Astrocyte (in vitro differentiated cells and primary cell): ENCODE measurements around the gene KAT2B. TPM values are rescaled to one million over a fixed set of nuclear protein-coding genes. Genes with fewer than 3 reads are reported as not detected.

Source experiments
- DNase-seq: peaks from one replicate; pipeline ENCODE4 v3.0.0-alpha.2; 2010; ENCODE audit warnings: low read depth
- FAIRE-seq: peaks from 2 replicates; lab custom pipeline; 2011; peaks lifted over from hg19 to GRCh38; lab: Jason Lieb, UNC
- H2AFZ ChIP-seq: 2 replicates; pipeline ENCODE4 v1.6.0; 2012; ENCODE audit warnings: low read depth, low read length, inconsistent platforms
- H3K27ac ChIP-seq: 2 replicates; pipeline ENCODE4 v1.5.1; 2011; ENCODE audit warnings: low read depth, low read length, inconsistent platforms
- H3K27me3 ChIP-seq: 2 replicates; pipeline ENCODE4 v1.6.0; 2011; ENCODE audit warnings: low read length, inconsistent platforms; ENCODE audit not compliant: insufficient read depth
- H3K36me3 ChIP-seq: 2 replicates; pipeline ENCODE4 v1.5.1; 2011; ENCODE audit warnings: low read length, inconsistent platforms; ENCODE audit not compliant: insufficient read depth
- H3K4me1 ChIP-seq: 2 replicates; pipeline ENCODE4 v1.5.1; 2011; ENCODE audit warnings: low read length, inconsistent platforms; ENCODE audit not compliant: insufficient read depth
- H3K4me2 ChIP-seq: 2 replicates; pipeline ENCODE4 v1.6.0; 2012; ENCODE audit warnings: low read length, inconsistent platforms
- H3K4me3 ChIP-seq: 2 replicates; pipeline ENCODE4 v1.5.1; 2011; ENCODE audit warnings: low read depth, mild to moderate bottlenecking, low read length, inconsistent platforms; ENCODE audit not compliant: insufficient read depth
- H3K79me2 ChIP-seq: 2 replicates; pipeline ENCODE4 v1.6.0; 2012; ENCODE audit warnings: mild to moderate bottlenecking, low read length, inconsistent platforms; ENCODE audit not compliant: insufficient read depth
- H3K9ac ChIP-seq: 2 replicates; pipeline ENCODE4 v1.6.0; 2012; ENCODE audit warnings: mild to moderate bottlenecking, low read length, inconsistent platforms
- H3K9me3 ChIP-seq: 2 replicates; pipeline ENCODE4 v1.5.1; 2012; ENCODE audit warnings: low read depth, mild to moderate bottlenecking, low read length, inconsistent platforms; ENCODE audit not compliant: insufficient read depth
- H4K20me1 ChIP-seq: 2 replicates; pipeline ENCODE4 v1.6.0; 2012; ENCODE audit warnings: low read length, inconsistent platforms; ENCODE audit not compliant: insufficient read depth
- H3K27ac Mint-ChIP-seq: one replicate; pipeline ENCODE4 v1.8.0; 2021; ENCODE audit warnings: mild to moderate bottlenecking, mixed read lengths; ENCODE audit not compliant: unreplicated experiment
- H3K27me3 Mint-ChIP-seq: one replicate; pipeline ENCODE4 v1.8.0; 2021; ENCODE audit warnings: low read depth, mixed read lengths; ENCODE audit not compliant: unreplicated experiment
- H3K36me3 Mint-ChIP-seq: one replicate; pipeline ENCODE4 v1.8.0; 2021; ENCODE audit warnings: low read depth, mixed read lengths; ENCODE audit not compliant: unreplicated experiment
- H3K4me1 Mint-ChIP-seq: one replicate; pipeline ENCODE4 v1.8.0; 2021; ENCODE audit warnings: low read depth, mixed read lengths; ENCODE audit not compliant: unreplicated experiment
- H3K4me3 Mint-ChIP-seq: one replicate; pipeline ENCODE4 v1.8.0; 2021; ENCODE audit warnings: mild to moderate bottlenecking, moderate library complexity, mixed read lengths; ENCODE audit not compliant: unreplicated experiment
- H3K9me3 Mint-ChIP-seq: one replicate; pipeline ENCODE4 v1.8.0; 2021; ENCODE audit warnings: mild to moderate bottlenecking, mixed read lengths; ENCODE audit not compliant: unreplicated experiment
- CTCF ChIP-seq: IDR thresholded peaks from 2 replicates; pipeline ENCODE4 v1.5.1; 2011; ENCODE audit warnings: low read depth, mild to moderate bottlenecking, inconsistent platforms, low read length, moderate library complexity; ENCODE audit not compliant: insufficient read depth
- EZH2 ChIP-seq: IDR thresholded peaks from 2 replicates; pipeline ENCODE4 v1.6.1; 2012; ENCODE audit warnings: mild to moderate bottlenecking, low read length, inconsistent platforms; ENCODE audit not compliant: insufficient read depth
- total RNA-seq: library from RNA; stranded (reverse); gene quantifications from 2 replicates; pipeline ENCODE4 v1.2.1, GENCODE V29; 2021

The KAT2B gene
- total RNA-seq, 1 donor from 2014 or later, result 4.9 TPM

GRCh38 chr3:20190991-20191390 lies 150.7 kb downstream of the KAT2B start:
- H3K4me1 Mint-ChIP-seq, result no peaks in the 10 kb centered on the region
- H3K9me3 Mint-ChIP-seq, result no peaks in the 10 kb centered on the region
- TF ChIP-seq CTCF (no peak), EZH2 (no peak)
- Histone ChIP-seq H3K4me2 (no peak overlapping the region), H3K9ac (no peak overlapping the region), H3K36me3 (no peaks in the 10 kb centered on the region), H3K27ac (no peak overlapping the region), H3K4me3 (no peak overlapping the region), H3K27me3 (no peaks in the 10 kb centered on the region), H3K4me1 (no peaks in the 10 kb centered on the region), H2AFZ (no peak overlapping the region), H4K20me1 (no peaks in the 10 kb centered on the region), H3K9me3 (no peaks in the 10 kb centered on the region), H3K79me2 (no peaks in the 10 kb centered on the region)
- H3K27ac Mint-ChIP-seq, result no peak overlapping the region
- H3K36me3 Mint-ChIP-seq, result no peaks in the 10 kb centered on the region
- DNase-seq, result no peak
- H3K4me3 Mint-ChIP-seq, result no peak overlapping the region
- FAIRE-seq, result no peak
- H3K27me3 Mint-ChIP-seq, result no peaks in the 10 kb centered on the region

- peak; percentile 36 for DNase-seq
- Histone ChIP-seq H3K27me3 (no peaks in the 10 kb centered on the region), H3K9me3 (no peaks in the 10 kb centered on the region), H3K27ac (no peak overlapping the region), H4K20me1 (no peaks in the 10 kb centered on the region), H3K4me2 (no peak overlapping the region), H3K36me3 (no peaks in the 10 kb centered on the region), H3K4me3 (no peak overlapping the region), H3K4me1 (no peaks in the 10 kb centered on the region), H3K79me2 (no peaks in the 10 kb centered on the region), H3K9ac (no peak overlapping the region), H2AFZ (no peak overlapping the region)
- H3K4me1 Mint-ChIP-seq, result no peaks in the 10 kb centered on the region
- no peak for TF ChIP-seq CTCF
- TF ChIP-seq EZH2, result no peak
- no peaks in the 10 kb centered on the region for H3K36me3 Mint-ChIP-seq
- H3K4me3 Mint-ChIP-seq, result no peak overlapping the region
- no peak for FAIRE-seq
- no peaks in the 10 kb centered on the region for H3K9me3 Mint-ChIP-seq
- H3K27me3 Mint-ChIP-seq, result no peaks in the 10 kb centered on the region
- no peak overlapping the region for H3K27ac Mint-ChIP-seq
Measured at GRCh38 chr3:20194793-20195460, 154.7 kb downstream of the KAT2B start.

GRCh38 chr3:20197775-20198174 lies 157.5 kb downstream of the KAT2B start:
- Mint-ChIP-seq H3K27me3 (no peaks in the 10 kb centered on the region), H3K36me3 (no peaks in the 10 kb centered on the region), H3K27ac (no peak overlapping the region), H3K9me3 (no peaks in the 10 kb centered on the region), H3K4me1 (no peaks in the 10 kb centered on the region), H3K4me3 (no peak overlapping the region)
- no peaks in the 10 kb centered on the region for H3K79me2 ChIP-seq
- FAIRE-seq, result no peak
- no peak overlapping the region for H3K9ac ChIP-seq
- H3K4me3 ChIP-seq, result no peak overlapping the region
- no peaks in the 10 kb centered on the region for H3K9me3 ChIP-seq
- H4K20me1 ChIP-seq, result no peaks in the 10 kb centered on the region
- no peak for DNase-seq
- no peaks in the 10 kb centered on the region for H3K36me3 ChIP-seq
- H3K27me3 ChIP-seq, result no peaks in the 10 kb centered on the region
- no peak overlapping the region for H3K4me2 ChIP-seq
- H3K4me1 ChIP-seq, result no peaks in the 10 kb centered on the region
- no peak overlapping the region for H2AFZ ChIP-seq
- no peak for TF ChIP-seq CTCF
- no peak for TF ChIP-seq EZH2
- H3K27ac ChIP-seq, result no peak overlapping the region
